ENCODE data around the gene NRXN3.
A peak's percentile ranks its signal among the peaks of the same experiment; 100 is the strongest.

DNA sequence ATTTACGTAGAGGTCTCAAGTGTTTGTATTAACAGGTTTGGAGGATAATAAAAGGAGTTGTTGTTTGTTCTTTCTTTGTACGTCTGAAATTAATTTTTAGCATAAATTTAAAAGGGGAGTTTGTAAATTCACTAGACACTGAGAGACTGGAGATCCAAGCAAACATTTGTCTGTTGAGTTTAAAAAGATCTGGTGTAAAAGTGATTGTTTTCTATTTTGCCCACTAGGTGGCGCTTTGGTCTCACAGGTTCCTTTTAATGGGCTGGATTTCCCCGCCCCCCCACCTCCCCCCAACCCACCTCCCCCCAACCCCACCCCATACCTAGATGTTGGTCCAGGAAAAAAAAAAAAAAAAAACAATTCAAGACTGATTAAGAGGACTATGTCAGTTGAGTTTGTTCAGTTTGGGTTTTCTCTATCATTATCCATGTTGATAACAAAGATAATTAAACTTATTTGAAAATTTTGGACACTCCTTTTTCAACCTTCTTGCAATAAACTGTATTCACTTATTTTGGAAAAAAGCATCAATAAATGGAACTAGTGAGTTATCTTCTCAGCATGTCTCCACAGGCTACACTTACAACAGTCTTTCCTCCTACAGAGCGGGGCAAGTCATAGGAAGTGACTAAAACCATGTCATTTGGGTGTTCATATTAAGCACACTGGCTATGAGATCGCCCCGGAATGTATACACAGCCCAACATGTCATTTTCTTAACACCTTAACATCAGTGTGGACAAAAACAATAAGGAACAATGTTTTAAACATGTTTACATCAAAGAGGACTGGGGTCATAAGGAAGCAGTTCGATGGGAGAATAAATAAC is 841.1 kb downstream of the NRXN3 start:
- TF ChIP-seq, protein P1, sequence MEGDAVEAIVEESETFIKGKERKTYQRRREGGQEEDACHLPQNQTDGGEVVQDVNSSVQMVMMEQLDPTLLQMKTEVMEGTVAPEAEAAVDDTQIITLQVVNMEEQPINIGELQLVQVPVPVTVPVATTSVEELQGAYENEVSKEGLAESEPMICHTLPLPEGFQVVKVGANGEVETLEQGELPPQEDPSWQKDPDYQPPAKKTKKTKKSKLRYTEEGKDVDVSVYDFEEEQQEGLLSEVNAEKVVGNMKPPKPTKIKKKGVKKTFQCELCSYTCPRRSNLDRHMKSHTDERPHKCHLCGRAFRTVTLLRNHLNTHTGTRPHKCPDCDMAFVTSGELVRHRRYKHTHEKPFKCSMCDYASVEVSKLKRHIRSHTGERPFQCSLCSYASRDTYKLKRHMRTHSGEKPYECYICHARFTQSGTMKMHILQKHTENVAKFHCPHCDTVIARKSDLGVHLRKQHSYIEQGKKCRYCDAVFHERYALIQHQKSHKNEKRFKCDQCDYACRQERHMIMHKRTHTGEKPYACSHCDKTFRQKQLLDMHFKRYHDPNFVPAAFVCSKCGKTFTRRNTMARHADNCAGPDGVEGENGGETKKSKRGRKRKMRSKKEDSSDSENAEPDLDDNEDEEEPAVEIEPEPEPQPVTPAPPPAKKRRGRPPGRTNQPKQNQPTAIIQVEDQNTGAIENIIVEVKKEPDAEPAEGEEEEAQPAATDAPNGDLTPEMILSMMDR (conservative IDR thresholded peaks at IDR 0.05; ENCODE audit: low read depth, low read length) = peak; percentile 47
- TF ChIP-seq EZH2 (IDR thresholded peaks at IDR 0.05; ENCODE audit: low read length, unreplicated experiment) (no peak), EZH2phosphoT487 (IDR thresholded peaks at IDR 0.05; ENCODE audit: borderline replicate concordance, low read length) (no peak)
